H1 (cell line): Measurements from ENCODE around the gene PTPRT.

Experiments used
- ATF2 ChIP-seq: IDR thresholded peaks from 2 replicates; pipeline ENCODE4 v1.6.1; 2012; ENCODE audit warnings: low read length, inconsistent platforms
- ATF3 ChIP-seq: IDR thresholded peaks from 2 replicates; pipeline ENCODE4 v1.6.1; 2011; ENCODE audit warnings: low read depth, mild to moderate bottlenecking, low read length; ENCODE audit not compliant: insufficient read depth
- BCL11A ChIP-seq, 2 experiments: IDR thresholded peaks; one replicate each; pipeline ENCODE4 v1.6.1; 2011; ENCODE audit warnings: low read depth in 2 of 2, low read length in 2 of 2, mild to moderate bottlenecking in 2 of 2
- BRCA1 ChIP-seq: IDR thresholded peaks from 2 replicates; pipeline ENCODE4 v1.6.1; 2012; ENCODE audit warnings: low read depth, low read length, improper control_type of control experiment
- CTCF ChIP-seq, 3 experiments: IDR thresholded peaks; 1 replicate in 2 of 3; 2 replicates in 1 of 3; pipeline versions ENCODE4 v1.5.1 to v1.6.1; 2011; ENCODE audit warnings: low read length in 3 of 3, mild to moderate bottlenecking in 3 of 3, inconsistent platforms in 2 of 3, low read depth in 1 of 3, moderate library complexity in 1 of 3; ENCODE audit not compliant: insufficient read depth in 1 of 3; ENCODE audit errors: control extremely low read depth in 1 of 3
- EP300 ChIP-seq, 2 experiments: IDR thresholded peaks; 1 replicate in 1 of 2; 2 replicates in 1 of 2; pipeline ENCODE4 v1.6.1; 2011 to 2012; ENCODE audit warnings: low read depth in 2 of 2, low read length in 2 of 2, mild to moderate bottlenecking in 2 of 2, borderline replicate concordance in 1 of 2, inconsistent platforms in 1 of 2, moderate library complexity in 1 of 2
- EZH2 ChIP-seq: fragments of 200-600 bp; sonication (generic); IDR thresholded peaks from 2 replicates; pipeline ENCODE4 v1.7.1; 2012; ENCODE audit warnings: low read depth, mild to moderate bottlenecking, moderate library complexity, low read length, inconsistent platforms; ENCODE audit not compliant: severe bottlenecking
- POLR2A ChIP-seq, 2 experiments: IDR thresholded peaks; 1 replicate in 1 of 2; 2 replicates in 1 of 2; pipeline ENCODE4 v1.6.1; 2011; ENCODE audit warnings: low read depth in 2 of 2, low read length in 2 of 2, mild to moderate bottlenecking in 2 of 2; ENCODE audit errors: control extremely low read depth in 1 of 2
- SIN3A ChIP-seq, 2 experiments: IDR thresholded peaks in 1 of 2; conservative IDR thresholded peaks in 1 of 2; 2 replicates each; pipeline ENCODE4 v1.6.1; 2011 to 2012; ENCODE audit warnings: low read length in 2 of 2, improper control_type of control experiment in 1 of 2, low read depth in 1 of 2, mild to moderate bottlenecking in 1 of 2
- TAF1 ChIP-seq: IDR thresholded peaks from 2 replicates; pipeline ENCODE4 v1.6.1; 2011; ENCODE audit warnings: mild to moderate bottlenecking, low read depth, low read length
- TAF7 ChIP-seq: optimal IDR thresholded peaks from 2 replicates; pipeline ENCODE3; 2011; ENCODE audit warnings: low read depth, mild to moderate bottlenecking, inconsistent platforms, low read length, moderate library complexity, borderline replicate concordance
- YY1 ChIP-seq: IDR thresholded peaks from 2 replicates; pipeline ENCODE4 v1.6.1; 2011; ENCODE audit warnings: low read depth, mild to moderate bottlenecking, low read length

- TF ChIP-seq CTCF (IDR thresholded peaks at IDR 0.05; ENCODE audit: control extremely low read depth in 1 of 3, insufficient read depth in 1 of 3, low read depth in 1 of 3, low read length in 3 of 3) (no peak), SIN3A (conservative IDR thresholded peaks at IDR 0.05 in 1 of 2, IDR thresholded peaks at IDR 0.05 in 1 of 2; ENCODE audit: low read depth in 1 of 2, low read length in 2 of 2) (no peak), BRCA1 (no peak), EZH2 (no peak), YY1 (no peak), POLR2A (IDR thresholded peaks at IDR 0.05; ENCODE audit: control extremely low read depth in 1 of 2, low read depth in 2 of 2, low read length in 2 of 2) (no peak), TAF7 (no peak), BCL11A (IDR thresholded peaks at IDR 0.05; ENCODE audit: low read depth in 2 of 2, low read length in 2 of 2) (no peak), TAF1 (no peak), ATF2 (no peak), EP300 (IDR thresholded peaks at IDR 0.05; ENCODE audit: borderline replicate concordance in 1 of 2, low read depth in 2 of 2, low read length in 2 of 2) (no peak), ATF3 (no peak)
Measured at GRCh38 chr20:42461965-42462593, 727.6 kb downstream of the PTPRT start.
